Peyer's patch (tissue), 4 donors: Measurements from ENCODE around the gene MAD1L1. TPM values are rescaled to one million over a fixed set of nuclear protein-coding genes. Genes with fewer than 3 reads are reported as not detected.
"Not testable (repeated sequence)": the region's sequence is repeated elsewhere in the genome, so short reads cannot be mapped to it uniquely, and the experiment has no call there.

Experiments
- DNase-seq, 3 donors: peaks; one replicate each; pipeline ENCODE4 v3.0.0-alpha.2; 2017 to 2019
- H3K27ac ChIP-seq, 4 donors: fragments of 200-600 bp; sonication (generic); one replicate each; pipeline ENCODE4 v1.5.1; 2016 to 2019
- H3K27me3 ChIP-seq, 2 donors: fragments of 200-600 bp; sonication (generic); one replicate each; pipeline ENCODE4 v1.5.1; 2019
- H3K36me3 ChIP-seq, 3 donors: fragments of 200-600 bp; sonication (generic); one replicate each; pipeline ENCODE4 v1.5.1; 2016 to 2019
- H3K4me1 ChIP-seq, 4 donors: fragments of 200-600 bp; sonication (generic); one replicate each; pipeline ENCODE4 v1.5.1; 2016 to 2019
- H3K4me3 ChIP-seq, 4 donors: fragments of 200-600 bp; sonication (generic); 1 replicate in 3 of 4; 2 replicates in 1 of 4; pipeline ENCODE4 v1.5.1; 2016 to 2019; ENCODE audit warnings: mild to moderate bottlenecking in 1 of 4
- H3K9me3 ChIP-seq, 4 donors: fragments of 200-600 bp; sonication (generic); one replicate each; pipeline ENCODE4 v1.5.1; 2016 to 2019; ENCODE audit warnings: mild to moderate bottlenecking in 1 of 4
- POLR2A ChIP-seq, 2 donors: fragments of 450-650 bp; IDR thresholded peaks; one replicate each; pipeline ENCODE4 v1.5.1; 2017; ENCODE audit warnings: antibody characterized with exemption in 2 of 2, mild to moderate bottlenecking in 2 of 2, moderate library complexity in 2 of 2
- total RNA-seq, 4 donors: library from RNA; depleted of rRNA; stranded (reverse); fragments of >200 nt; gene quantifications; one replicate each; pipeline ENCODE4 v1.1.0, GENCODE V29; 2016
- TF ChIP-seq, protein P1 (sequence below), 6 experiments: fragments of 450-650 bp in 4 of 6; fragments of 200-600 bp in 2 of 6; sonication (generic) in 1 of 6; IDR thresholded peaks; one replicate each; pipeline ENCODE4 v1.5.1; 2017 to 2019; ENCODE audit warnings: antibody characterized with exemption in 6 of 6, mild to moderate bottlenecking in 3 of 6, moderate library complexity in 1 of 6

MAD1L1 gene
- total RNA-seq, 4 donors from 2014 or later: 43.9 to 417 (median 59.1) TPM

DNA sequence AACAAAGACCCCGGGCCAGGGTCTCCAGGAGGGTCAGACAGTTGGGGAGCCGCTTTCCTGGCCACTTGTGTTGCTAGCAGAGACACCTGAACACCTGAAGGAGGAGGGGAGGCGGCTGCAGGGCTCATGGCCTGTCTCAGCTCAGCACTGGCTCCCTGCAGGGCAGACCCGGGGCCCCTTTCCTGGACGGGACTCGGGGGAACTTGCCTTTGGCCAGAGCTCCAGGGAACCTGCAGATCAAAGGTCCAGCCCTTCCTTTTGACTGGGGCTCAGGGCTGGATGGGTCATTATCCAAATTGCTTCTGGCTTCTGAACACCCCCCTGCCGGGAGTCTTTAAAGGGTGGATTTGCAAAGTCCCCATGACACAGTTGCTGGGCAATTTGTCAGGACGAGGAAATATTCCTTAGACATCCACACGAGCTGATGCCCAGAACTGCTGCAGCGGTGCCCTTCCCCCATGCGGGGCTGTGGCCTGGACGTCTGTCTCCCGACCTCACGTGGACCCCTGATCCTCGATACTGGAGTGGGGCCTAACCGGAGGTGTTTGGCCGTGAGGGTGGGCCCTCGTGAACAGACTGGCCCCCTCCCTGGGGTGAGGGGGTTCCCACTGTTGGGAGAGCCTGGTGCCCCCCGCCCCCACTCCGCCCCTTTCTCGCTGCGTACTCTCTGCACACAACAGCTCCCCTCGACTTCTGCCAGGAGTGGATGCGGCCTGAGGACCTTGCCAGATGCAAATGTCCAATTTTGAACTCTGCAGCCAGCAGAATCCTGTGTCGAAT is 368.4 kb downstream of the MAD1L1 start:
- TF ChIP-seq POLR2A (IDR thresholded peaks at IDR 0.05): no peak
- TF ChIP-seq, protein P1, sequence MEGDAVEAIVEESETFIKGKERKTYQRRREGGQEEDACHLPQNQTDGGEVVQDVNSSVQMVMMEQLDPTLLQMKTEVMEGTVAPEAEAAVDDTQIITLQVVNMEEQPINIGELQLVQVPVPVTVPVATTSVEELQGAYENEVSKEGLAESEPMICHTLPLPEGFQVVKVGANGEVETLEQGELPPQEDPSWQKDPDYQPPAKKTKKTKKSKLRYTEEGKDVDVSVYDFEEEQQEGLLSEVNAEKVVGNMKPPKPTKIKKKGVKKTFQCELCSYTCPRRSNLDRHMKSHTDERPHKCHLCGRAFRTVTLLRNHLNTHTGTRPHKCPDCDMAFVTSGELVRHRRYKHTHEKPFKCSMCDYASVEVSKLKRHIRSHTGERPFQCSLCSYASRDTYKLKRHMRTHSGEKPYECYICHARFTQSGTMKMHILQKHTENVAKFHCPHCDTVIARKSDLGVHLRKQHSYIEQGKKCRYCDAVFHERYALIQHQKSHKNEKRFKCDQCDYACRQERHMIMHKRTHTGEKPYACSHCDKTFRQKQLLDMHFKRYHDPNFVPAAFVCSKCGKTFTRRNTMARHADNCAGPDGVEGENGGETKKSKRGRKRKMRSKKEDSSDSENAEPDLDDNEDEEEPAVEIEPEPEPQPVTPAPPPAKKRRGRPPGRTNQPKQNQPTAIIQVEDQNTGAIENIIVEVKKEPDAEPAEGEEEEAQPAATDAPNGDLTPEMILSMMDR (IDR thresholded peaks at IDR 0.05): no peak
- no peak for DNase-seq
- Histone ChIP-seq H3K36me3 (no peaks in the 10 kb centered on the region), H3K4me3 (no peak overlapping the region), H3K4me1 (no peaks in the 10 kb centered on the region), H3K27ac (no peak overlapping the region), H3K9me3 (no peaks in the 10 kb centered on the region), H3K27me3 (no peaks in the 10 kb centered on the region)

DNA sequence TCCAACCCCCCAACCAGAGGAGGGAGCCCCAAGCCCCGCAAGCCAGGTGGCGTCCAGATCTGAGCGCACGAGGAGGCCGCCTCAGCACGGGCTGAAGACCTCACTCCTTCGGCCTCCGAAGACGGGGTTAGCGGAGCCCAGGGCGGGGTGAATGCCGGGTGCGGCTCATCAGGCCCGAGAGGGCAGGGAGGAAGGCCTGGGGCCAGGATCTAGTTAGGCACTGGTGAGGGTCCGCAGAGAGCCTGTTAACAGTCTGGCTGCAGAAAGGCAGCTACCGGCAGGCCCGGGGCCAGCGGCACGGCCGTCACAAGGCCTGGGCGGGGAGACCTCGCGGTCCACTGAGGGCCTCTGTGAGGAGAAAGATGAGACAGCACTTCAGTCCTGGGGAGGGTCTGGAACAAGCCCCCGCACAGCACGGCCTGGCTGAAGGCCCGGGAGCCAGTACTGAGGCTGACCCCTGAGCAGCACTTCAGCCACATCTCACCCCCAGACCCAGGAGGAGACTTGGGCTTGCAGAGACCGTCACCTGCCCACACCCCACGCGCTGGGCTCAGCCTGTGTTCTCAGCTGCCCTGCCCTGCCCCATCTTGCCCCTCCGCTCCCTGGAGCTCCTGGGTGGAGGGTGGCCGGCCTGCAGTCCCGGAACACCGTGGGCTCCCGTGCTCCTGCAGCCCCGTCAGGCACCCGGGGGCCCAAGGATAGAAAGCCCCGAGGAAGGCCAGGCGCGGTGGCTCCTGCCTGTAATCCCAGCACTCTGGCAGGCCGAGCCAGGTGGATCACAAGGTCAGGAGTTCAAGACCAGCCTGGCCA is 369.4 kb downstream of the MAD1L1 start:
- no peaks in the 10 kb centered on the region for H3K4me1 ChIP-seq
- H3K4me3 ChIP-seq: no peak overlapping the region
- H3K36me3 ChIP-seq: no peaks in the 10 kb centered on the region
- DNase-seq: no peak
- H3K27me3 ChIP-seq: no peaks in the 10 kb centered on the region
- no peak for TF ChIP-seq POLR2A (IDR thresholded peaks at IDR 0.05)
- TF ChIP-seq, protein P1 (IDR thresholded peaks at IDR 0.05): no peak
- no peaks in the 10 kb centered on the region for H3K9me3 ChIP-seq
- H3K27ac ChIP-seq: no peak overlapping the region

DNA sequence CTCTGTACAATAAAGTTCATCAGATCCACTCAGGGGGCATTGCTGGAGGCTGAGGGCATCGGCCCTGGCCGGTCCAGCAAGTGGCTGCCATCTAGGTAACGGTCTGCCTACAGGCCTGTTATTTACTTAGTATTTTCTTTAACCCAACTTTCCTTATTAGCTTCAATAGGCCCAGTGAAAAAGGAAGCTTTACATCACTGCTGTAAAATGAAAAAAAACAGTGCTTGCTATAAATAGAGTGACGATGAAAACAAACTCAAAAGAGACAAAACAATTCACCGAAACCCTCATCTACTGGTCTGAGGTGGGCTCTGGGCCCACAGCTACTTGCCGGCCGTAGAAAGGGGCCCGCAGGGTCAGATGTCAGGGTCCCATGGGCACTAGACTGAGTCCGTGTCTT is 370.2 kb downstream of the MAD1L1 start:
- no peak for DNase-seq
- Histone ChIP-seq H3K4me1 (no peaks in the 10 kb centered on the region), H3K9me3 (no peaks in the 10 kb centered on the region), H3K4me3 (no peak overlapping the region), H3K27ac (no peak overlapping the region), H3K27me3 (no peaks in the 10 kb centered on the region), H3K36me3 (no peaks in the 10 kb centered on the region)
- TF ChIP-seq, protein P1 (IDR thresholded peaks at IDR 0.05): no peak
- TF ChIP-seq POLR2A (IDR thresholded peaks at IDR 0.05): no peak

DNA sequence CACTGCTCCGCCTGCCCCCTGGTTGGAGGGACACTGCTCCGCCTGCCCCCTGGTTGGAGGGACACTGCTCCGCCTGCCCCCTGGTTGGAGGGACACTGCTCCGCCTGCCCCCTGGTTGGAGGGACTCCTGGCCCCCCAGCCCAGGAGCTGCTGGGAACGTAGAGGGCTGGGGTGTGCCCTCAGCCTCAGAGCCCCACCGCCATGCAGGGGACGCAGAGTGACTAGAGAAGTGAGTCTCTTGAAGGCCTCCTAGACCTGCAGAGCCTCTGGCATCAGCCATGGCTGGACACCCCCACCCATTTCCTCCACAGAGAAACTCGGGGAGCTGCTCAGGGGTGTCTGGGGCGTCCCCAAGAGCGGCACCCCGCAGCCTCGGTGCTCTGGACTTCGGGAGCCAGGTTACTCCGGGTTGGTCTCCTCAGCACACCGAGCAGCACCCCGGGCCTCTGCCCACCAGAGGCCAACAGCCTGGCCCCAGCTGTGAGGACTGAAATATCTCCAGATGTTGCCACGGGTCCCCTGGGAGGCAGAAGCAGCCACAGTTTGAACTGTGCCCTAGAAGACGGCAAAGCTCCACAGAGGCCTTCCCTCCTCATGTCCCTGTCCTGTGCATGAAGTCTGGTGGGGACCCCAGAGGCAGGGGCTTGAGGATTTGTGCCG is 370.8 kb downstream of the MAD1L1 start:
- H3K27ac ChIP-seq: no peak overlapping the region
- H3K9me3 ChIP-seq: no peaks in the 10 kb centered on the region
- H3K27me3 ChIP-seq: no peaks in the 10 kb centered on the region
- H3K36me3 ChIP-seq: no peaks in the 10 kb centered on the region
- DNase-seq: no peak
- no peaks in the 10 kb centered on the region for H3K4me1 ChIP-seq
- H3K4me3 ChIP-seq: no peak overlapping the region
- TF ChIP-seq, protein P1 (IDR thresholded peaks at IDR 0.05): no peak
- no peak for TF ChIP-seq POLR2A (IDR thresholded peaks at IDR 0.05)

- not testable (repeated sequence) for H3K9me3 ChIP-seq, H3K4me3 ChIP-seq, DNase-seq, H3K4me1 ChIP-seq, H3K36me3 ChIP-seq, H3K27ac ChIP-seq, H3K27me3 ChIP-seq
Observed at GRCh38 chr7:1860881-1861798, 371.6 kb downstream of the MAD1L1 start.
